Smooth muscle cell of the brain vasculature (primary cell): Measurements from ENCODE around the gene IL37.
A peak's percentile ranks its signal among the peaks of the same experiment; 100 is the strongest.
"Not testable (repeated sequence)": the region's sequence is repeated elsewhere in the genome, so short reads cannot be mapped to it uniquely, and the experiment has no call there.

Experiments
- DNase-seq: peaks from one replicate; pipeline ENCODE4 v3.0.0-alpha.2; 2012; ENCODE audit warnings: low read depth, low spot score

IL37 gene

GRCh38 chr2:112921982-112922381, 11.0 kb downstream of the IL37 start:
- no peak for DNase-seq

DNA sequence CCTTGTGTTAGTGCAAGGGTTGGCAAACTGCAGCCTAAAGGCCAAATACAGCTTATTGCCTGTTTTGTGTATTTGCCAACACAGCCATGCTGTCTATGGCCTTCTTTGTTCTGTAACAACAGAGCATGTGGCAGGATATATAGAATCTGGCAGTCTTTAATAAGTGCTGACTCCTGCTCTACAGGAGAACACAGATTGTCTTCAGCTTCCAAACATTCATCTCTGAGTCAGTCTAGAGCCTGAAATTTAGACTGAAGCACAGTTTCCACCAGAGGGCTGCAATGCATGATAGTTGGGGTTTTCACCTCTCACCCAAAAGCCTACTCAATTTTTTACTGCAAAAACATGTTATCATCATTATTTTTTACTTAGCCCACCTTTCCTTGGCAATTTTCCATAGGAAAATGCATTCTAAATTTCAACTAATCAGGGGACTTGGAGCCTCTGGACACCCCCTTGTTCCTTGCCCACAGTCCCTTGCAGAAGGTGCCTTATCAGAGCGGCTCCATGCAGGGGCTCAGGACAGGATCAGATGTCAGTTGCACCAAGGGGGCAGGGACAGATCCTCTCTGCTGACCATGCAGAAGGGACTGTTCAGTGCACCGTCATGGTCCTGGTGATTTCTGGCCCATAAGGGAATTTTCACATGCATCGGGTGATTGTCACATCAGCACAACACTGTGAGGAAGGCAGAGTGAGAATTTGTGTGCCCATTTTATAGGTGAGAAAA, 12.4 kb downstream of the IL37 start:
- DNase-seq = no peak

GRCh38 chr2:112923967-112924338, 13.0 kb downstream of the IL37 start:
- no peak for DNase-seq

- no peak for DNase-seq
These were observed 13.4 kb downstream of the IL37 start for GRCh38 chr2:112924360-112924759.

GRCh38 chr2:112924821-112925220, 13.9 kb downstream of the IL37 start:
- DNase-seq = no peak

GRCh38 chr2:112926707-112927106, 15.7 kb downstream of the IL37 start:
- DNase-seq = no peak

DNA sequence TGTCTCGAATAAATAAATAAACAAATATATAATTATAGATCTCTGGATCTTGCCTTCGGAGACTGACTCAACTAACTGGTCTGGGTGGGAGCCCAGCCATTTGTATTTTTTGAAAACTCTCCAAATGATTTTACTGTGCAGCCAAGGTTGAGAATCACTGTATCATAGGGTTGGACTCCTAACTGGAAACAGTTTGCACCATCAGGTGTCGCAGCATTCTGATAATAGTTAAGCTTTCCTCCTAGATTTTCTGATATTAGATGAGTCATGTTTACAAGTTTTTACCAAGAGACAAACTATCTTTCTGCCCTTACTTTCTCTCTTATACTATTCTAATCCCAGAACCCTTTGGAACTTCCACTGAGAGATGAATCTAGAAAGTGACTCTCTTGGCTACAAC, 16.8 kb downstream of the IL37 start:
- DNase-seq = no peak

- no peak for DNase-seq
These were observed 22.3 kb downstream of the IL37 start for GRCh38 chr2:112933261-112933660.

DNA sequence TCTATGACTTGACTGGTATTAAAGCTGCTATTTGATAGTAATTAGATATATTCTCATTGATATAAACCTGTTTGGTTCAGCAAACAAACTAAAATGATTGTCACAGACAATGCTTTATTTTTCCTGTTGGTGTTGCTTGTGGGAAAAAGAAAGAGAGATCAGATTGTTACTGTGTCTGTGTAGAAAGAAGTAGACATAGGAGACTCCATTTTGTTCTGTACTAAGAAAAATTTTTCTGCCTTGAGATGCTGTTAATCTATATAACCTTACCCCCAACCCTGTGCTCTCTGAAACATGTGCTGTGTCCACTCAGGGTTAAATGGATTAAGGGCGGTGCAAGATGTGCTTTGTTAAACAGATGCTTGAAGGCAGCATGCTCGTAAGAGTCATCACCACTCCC, 23.2 kb downstream of the IL37 start:
- not testable (repeated sequence) for DNase-seq

DNA sequence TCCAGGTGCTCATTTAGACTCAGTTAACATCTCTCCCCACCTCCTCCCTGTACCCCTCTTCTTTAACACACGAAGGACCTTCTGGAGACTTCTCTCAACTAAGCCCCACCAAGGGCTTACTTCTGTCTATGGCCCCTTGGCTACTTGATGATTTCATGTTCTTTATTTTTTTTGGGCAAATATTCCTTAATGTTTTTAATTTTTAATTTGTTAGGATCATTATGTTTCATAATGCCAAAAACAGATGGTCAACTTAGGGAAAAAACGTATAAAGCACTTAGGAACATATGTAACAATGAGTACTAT, 25.9 kb downstream of the IL37 start:
- DNase-seq = no peak

GRCh38 chr2:112938904-112939303, 27.9 kb downstream of the IL37 start:
- DNase-seq = peak; percentile 17

DNA sequence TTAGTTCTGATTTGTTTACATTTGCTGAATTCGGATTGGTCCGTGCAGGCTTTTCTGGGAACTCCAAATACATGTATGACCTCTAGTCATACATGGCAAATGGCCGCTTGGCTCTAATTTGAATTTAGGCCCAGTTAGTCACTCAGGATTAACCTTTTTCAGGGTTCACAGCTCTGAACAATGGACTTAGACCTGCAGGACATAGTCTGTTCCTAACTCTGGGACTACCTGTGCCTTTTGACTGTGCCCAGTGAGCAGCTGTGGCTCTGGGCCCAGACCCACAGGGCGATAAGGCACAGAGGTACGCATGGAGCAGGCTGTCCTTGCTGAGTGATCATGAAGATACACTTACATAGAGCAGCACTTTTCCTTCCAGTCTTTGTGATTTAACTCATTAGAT, 28.5 kb downstream of the IL37 start:
- no peak for DNase-seq

DNA sequence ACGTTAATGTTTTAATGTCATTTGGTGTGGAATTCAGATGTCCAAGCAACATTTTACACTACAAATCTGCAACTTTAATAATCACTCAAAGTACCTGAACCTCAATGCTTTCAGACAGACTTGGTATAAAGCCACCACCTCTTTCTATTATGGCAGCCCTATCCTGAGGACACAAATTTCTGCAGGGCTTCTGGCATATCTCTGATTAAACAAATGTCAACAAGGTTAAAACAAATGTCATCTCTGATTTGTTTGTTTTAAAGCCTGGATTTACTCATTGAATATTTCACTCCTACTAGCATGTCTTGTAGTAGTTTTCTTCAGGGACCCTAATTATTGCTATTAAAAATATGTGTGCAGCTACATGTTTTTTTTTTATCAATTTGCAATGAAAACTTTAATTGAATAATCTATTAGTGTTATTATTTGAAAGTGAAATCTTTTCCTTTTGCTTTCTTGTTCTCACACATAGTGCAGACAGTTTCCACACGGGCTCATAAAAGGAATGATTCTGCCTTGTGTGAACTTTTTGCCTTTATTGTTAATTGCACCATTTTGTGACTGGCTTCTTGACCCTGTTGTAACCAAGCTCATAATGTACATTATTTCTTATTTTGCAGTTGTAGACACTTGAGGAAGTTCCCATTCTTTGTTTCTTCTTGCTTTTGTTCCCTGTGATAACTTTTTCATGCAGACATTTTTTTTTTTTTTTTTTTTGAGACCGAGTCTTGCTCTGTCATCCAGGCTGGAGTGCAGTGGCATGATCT, 30.1 kb downstream of the IL37 start:
- DNase-seq = no peak

DNA sequence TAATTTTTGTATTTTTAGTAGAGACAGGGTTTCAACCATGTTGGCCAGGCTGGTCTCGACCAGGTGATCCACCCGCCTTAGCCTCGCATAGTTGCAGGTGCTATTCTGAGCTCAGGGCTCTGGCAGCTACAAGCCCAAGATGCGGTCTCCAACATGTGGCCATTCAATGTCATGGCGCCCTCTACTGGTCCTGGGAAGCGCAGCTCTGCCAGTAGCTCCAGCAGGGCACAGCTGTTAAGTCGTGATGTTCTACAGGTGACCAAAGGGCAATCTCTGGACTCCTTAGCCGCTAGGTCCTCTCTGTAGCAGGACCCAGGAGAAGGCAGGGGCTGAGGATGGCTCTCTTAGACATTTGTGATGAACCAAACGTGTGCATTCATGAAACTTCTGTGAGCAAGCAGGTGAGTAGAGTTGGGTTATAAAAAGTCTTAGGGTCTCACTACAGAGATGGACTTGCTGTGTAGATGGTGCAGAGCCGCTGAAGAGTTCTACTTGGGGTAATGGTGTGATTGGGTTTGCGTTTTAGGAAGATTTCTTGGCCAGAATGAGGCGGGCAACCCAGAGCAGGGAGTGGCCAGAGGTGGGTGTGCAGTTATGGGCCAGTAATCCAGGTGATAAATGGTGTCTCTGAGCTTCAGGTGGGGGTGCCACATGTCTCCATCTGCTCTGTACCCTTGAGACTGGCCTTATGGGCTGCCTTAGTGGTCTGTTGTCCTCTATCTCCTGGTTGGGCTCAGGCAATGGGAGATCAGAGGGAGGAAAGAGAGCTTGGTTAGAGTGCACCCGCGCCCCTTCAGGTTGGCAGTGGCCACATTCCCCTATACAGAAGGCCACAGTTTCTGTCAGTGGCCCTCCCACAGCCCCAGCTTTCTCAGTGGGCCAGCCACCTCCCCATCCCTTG, 31.0 kb downstream of the IL37 start:
- peak; percentile 45 for DNase-seq

- peak; percentile 31 for DNase-seq
These were observed 31.7 kb downstream of the IL37 start for GRCh38 chr2:112942654-112943002.

- DNase-seq = no peak
These were observed 34.0 kb downstream of the IL37 start for GRCh38 chr2:112944971-112945370.

GRCh38 chr2:112946086-112946485, 35.1 kb downstream of the IL37 start:
- no peak for DNase-seq

- DNase-seq = no peak
These were observed 36.4 kb downstream of the IL37 start for GRCh38 chr2:112947374-112947773.

DNA sequence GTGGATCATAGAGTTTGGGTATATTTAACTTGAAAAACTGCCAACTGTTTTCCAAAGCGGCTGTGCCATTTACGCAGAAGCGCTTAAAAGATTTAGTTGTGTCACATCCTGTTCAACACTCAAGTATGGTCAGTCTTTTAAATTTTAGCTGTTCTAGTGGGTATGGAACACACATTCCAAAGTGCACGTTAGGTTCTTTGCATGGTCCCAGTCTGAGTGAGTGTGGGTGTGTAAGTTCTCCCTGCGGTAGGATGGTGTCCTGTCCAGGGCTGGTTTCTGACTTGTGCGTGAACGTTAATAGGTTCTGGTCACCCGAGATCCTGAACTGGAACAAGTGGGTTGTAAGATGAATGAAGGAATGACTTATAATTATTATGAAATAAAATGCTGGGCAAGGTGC, 38.5 kb downstream of the IL37 start:
- DNase-seq = no peak

DNA sequence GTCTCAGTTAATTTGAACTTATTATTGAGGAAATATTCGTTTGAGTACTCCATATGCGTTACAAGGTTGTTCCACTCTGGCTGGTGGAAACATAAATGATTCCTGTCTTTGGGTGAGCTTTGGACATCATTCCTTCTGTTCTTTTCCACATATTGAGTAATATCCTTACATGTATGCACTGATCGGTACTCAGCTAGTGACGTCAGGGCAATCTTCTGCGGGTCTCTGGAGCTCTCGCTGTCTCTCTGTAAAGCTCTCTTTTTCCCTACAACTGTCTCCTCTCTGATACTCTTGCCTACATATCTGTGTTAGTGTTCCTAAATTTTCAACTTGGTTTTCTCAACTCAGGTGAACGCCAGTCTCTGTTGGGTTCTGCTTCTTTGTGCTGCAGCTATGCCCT, 43.4 kb downstream of the IL37 start:
- DNase-seq = no peak

DNA sequence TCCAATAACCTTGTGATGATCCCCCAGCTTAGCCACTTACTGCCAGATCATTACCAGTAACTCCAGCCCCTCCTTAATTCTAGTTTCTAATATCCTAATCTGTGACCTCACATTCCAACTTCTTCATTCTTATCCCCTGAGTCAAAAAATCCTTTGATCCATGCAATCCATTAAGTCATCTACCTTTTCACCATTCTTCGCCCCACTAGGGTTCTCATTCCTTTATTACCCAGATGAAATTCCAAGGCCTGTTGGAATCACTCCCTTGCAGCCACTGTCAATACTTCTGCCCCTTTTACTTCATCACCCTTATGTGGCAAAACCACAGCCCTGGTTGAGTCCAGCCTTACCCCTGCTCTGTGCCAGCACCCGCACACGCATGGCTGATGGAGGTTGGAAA, 46.5 kb downstream of the IL37 start:
- no peak for DNase-seq

- DNase-seq = peak; percentile 10
These were observed 47.6 kb downstream of the IL37 start for GRCh38 chr2:112958428-112959108.
